EL (cell line): ENCODE measurements around the gene DTX4.

ENCODE experiments used
- DNase-seq: peaks from one replicate; pipeline ENCODE4 v3.0.0-alpha.2; 2016

DTX4 gene

GRCh38 chr11:59173080-59173963, 1.4 kb downstream of the DTX4 start:
- peak; percentile 38 for DNase-seq

- peak; percentile 33 for DNase-seq
These were observed 2.2 kb downstream of the DTX4 start for GRCh38 chr11:59173964-59174663.

GRCh38 chr11:59174664-59175033, 2.7 kb downstream of the DTX4 start:
- peak; percentile 67 for DNase-seq

- no peak for DNase-seq
These were observed 3.2 kb downstream of the DTX4 start for GRCh38 chr11:59175091-59175501.

GRCh38 chr11:59176330-59176729, 4.4 kb downstream of the DTX4 start:
- DNase-seq: no peak

- no peak for DNase-seq
These were observed 6.5 kb downstream of the DTX4 start for GRCh38 chr11:59178402-59178801.

GRCh38 chr11:59179121-59179520, 7.2 kb downstream of the DTX4 start:
- DNase-seq: no peak

GRCh38 chr11:59180168-59180776, 8.3 kb downstream of the DTX4 start:
- DNase-seq: no peak

- DNase-seq: no peak
These were observed 9.0 kb downstream of the DTX4 start for GRCh38 chr11:59180907-59181306.

GRCh38 chr11:59181746-59182456, 10.0 kb downstream of the DTX4 start:
- DNase-seq: no peak

GRCh38 chr11:59182457-59183151, 10.7 kb downstream of the DTX4 start:
- DNase-seq: no peak

GRCh38 chr11:59183771-59184170, 11.8 kb downstream of the DTX4 start:
- no peak for DNase-seq

- no peak for DNase-seq
These were observed 12.9 kb downstream of the DTX4 start for GRCh38 chr11:59184691-59185339.

GRCh38 chr11:59185386-59185945, 13.5 kb downstream of the DTX4 start:
- no peak for DNase-seq

- peak; percentile 30 for DNase-seq
These were observed 14.2 kb downstream of the DTX4 start for GRCh38 chr11:59186130-59186594.

- DNase-seq: no peak
These were observed 15.1 kb downstream of the DTX4 start for GRCh38 chr11:59187035-59187434.

- DNase-seq: no peak
These were observed 15.7 kb downstream of the DTX4 start for GRCh38 chr11:59187587-59187986.

- DNase-seq: no peak
These were observed 17.0 kb downstream of the DTX4 start for GRCh38 chr11:59188954-59189353.

- DNase-seq: no peak
These were observed 18.1 kb downstream of the DTX4 start for GRCh38 chr11:59189986-59190385.

GRCh38 chr11:59191095-59191494, 19.2 kb downstream of the DTX4 start:
- DNase-seq: no peak

- DNase-seq: no peak
These were observed 20.0 kb downstream of the DTX4 start for GRCh38 chr11:59191890-59192289.
